CD4-positive, alpha-beta T cell treated with Interleukin-6 at 100 ng/mL for 8 hours (primary cell): ENCODE data around the gene GDF10.

Experiments
- DNase-seq: peaks from one replicate; pipeline ENCODE4 v3.0.0-alpha.2; 2020; ENCODE audit warnings: mixed read lengths, low spot score

The GDF10 gene

GRCh38 chr10:47299611-47300428 lies at the start of gene GDF10:
Gene GDF10, plus strand, starts transcription at chr10:47300197. Its CDS starts 455 bp downstream, at chr10:47300652.
- DNase-seq = no peak

GRCh38 chr10:47252093-47252780 lies 47.8 kb upstream of the GDF10 start:
- no peak for DNase-seq

- DNase-seq = no peak
Measured at GRCh38 chr10:47253030-47253637, 46.9 kb upstream of the GDF10 start.

- no peak for DNase-seq
Measured at GRCh38 chr10:47253651-47254375, 46.2 kb upstream of the GDF10 start.

GRCh38 chr10:47254611-47255010 lies 45.4 kb upstream of the GDF10 start:
- DNase-seq = no peak

- no peak for DNase-seq
Measured at GRCh38 chr10:47255033-47255813, 44.8 kb upstream of the GDF10 start.

- no peak for DNase-seq
Measured at GRCh38 chr10:47255866-47256265, 44.1 kb upstream of the GDF10 start.

GRCh38 chr10:47256751-47257336 lies 43.2 kb upstream of the GDF10 start:
- DNase-seq = no peak

- DNase-seq = peak; percentile 61
Measured at GRCh38 chr10:47257396-47258120, 42.4 kb upstream of the GDF10 start.

GRCh38 chr10:47258921-47259320 lies 41.1 kb upstream of the GDF10 start:
- no peak for DNase-seq

- no peak for DNase-seq
Measured at GRCh38 chr10:47259466-47259865, 40.5 kb upstream of the GDF10 start.

GRCh38 chr10:47260505-47261111 lies 39.4 kb upstream of the GDF10 start:
- DNase-seq = peak; percentile 22

- DNase-seq = peak; percentile 70
Measured at GRCh38 chr10:47261121-47261520, 38.9 kb upstream of the GDF10 start.

GRCh38 chr10:47261556-47261955 lies 38.4 kb upstream of the GDF10 start:
- DNase-seq = no peak

- no peak for DNase-seq
Measured at GRCh38 chr10:47262606-47263533, 37.1 kb upstream of the GDF10 start.

- DNase-seq = peak; percentile 70
Measured at GRCh38 chr10:47264797-47265281, 35.2 kb upstream of the GDF10 start.

- DNase-seq = no peak
Measured at GRCh38 chr10:47266602-47267001, 33.4 kb upstream of the GDF10 start.

GRCh38 chr10:47268696-47269095 lies 31.3 kb upstream of the GDF10 start:
- no peak for DNase-seq

GRCh38 chr10:47269294-47269693 lies 30.7 kb upstream of the GDF10 start:
- no peak for DNase-seq
